CD4-positive, CD25-positive, alpha-beta regulatory T cell (primary cell): Measurements from ENCODE around the gene ACKR3. TPM values are rescaled to one million over a fixed set of nuclear protein-coding genes. Genes with fewer than 3 reads are reported as not detected.

ENCODE experiments used
- ATAC-seq, 2 donors: fragments of 150-1000 bp; cut with Tn5 transposase; one replicate each; pipeline ENCODE4 v1.10.0; 2021; ENCODE audit warnings: low read depth in 2 of 2, moderate number of reproducible peaks in 2 of 2, moderate library complexity in 1 of 2
- DNase-seq, 3 donors: peaks; one replicate each; pipeline versions ENCODE4 v3.0.0 to v3.0.0-alpha.2; 2012 to 2022; ENCODE audit warnings: mixed read lengths in 1 of 3
- H3K27ac ChIP-seq: one replicate; pipeline ENCODE4 v1.7.0; 2013; ENCODE audit warnings: mild to moderate bottlenecking, low read length; ENCODE audit not compliant: insufficient read depth, poor library complexity, severe bottlenecking
- H3K27me3 ChIP-seq: one replicate; pipeline ENCODE4 v1.7.0; 2013; ENCODE audit warnings: low read length; ENCODE audit not compliant: control insufficient read depth, insufficient read depth
- H3K36me3 ChIP-seq: one replicate; pipeline ENCODE4 v1.7.0; 2013; ENCODE audit warnings: mild to moderate bottlenecking, low read length, moderate library complexity; ENCODE audit not compliant: control insufficient read depth, insufficient read depth
- H3K4me1 ChIP-seq: 2 replicates; pipeline ENCODE4 v1.7.0; 2013; ENCODE audit warnings: mild to moderate bottlenecking, low read length; ENCODE audit not compliant: insufficient read depth, control insufficient read depth, poor library complexity, severe bottlenecking
- H3K4me3 ChIP-seq: one replicate; pipeline ENCODE4 v1.7.0; 2013; ENCODE audit warnings: low read depth, mild to moderate bottlenecking, low read length, moderate library complexity
- H3K9me3 ChIP-seq, 2 experiments: 1 replicate in 1 of 2; 2 replicates in 1 of 2; pipeline ENCODE4 v1.7.0; 2013; ENCODE audit warnings: low read length in 2 of 2, mild to moderate bottlenecking in 1 of 2, moderate library complexity in 1 of 2; ENCODE audit not compliant: control insufficient read depth in 2 of 2
- H3K27ac Mint-ChIP-seq, 3 donors: one replicate each; pipeline ENCODE4 v1.8.0; 2020 to 2022; ENCODE audit warnings: mild to moderate bottlenecking in 3 of 3, mixed read lengths in 3 of 3, moderate library complexity in 2 of 3
- H3K27me3 Mint-ChIP-seq: one replicate; pipeline ENCODE4 v1.8.0; 2022; ENCODE audit warnings: mild to moderate bottlenecking, mixed read lengths
- H3K36me3 Mint-ChIP-seq: one replicate; pipeline ENCODE4 v1.8.0; 2020; ENCODE audit warnings: mixed read lengths
- H3K4me1 Mint-ChIP-seq, 4 donors: one replicate each; pipeline ENCODE4 v1.8.0; 2020 to 2022; ENCODE audit warnings: mixed read lengths in 4 of 4, mild to moderate bottlenecking in 1 of 4
- H3K4me3 Mint-ChIP-seq, 4 donors: one replicate each; pipeline ENCODE4 v1.8.0; 2020 to 2022; ENCODE audit warnings: mild to moderate bottlenecking in 4 of 4, mixed read lengths in 4 of 4, moderate library complexity in 3 of 4
- H3K9me3 Mint-ChIP-seq, 7 donors: one replicate each; pipeline ENCODE4 v1.8.0; 2020 to 2022; ENCODE audit warnings: mixed read lengths in 7 of 7, mild to moderate bottlenecking in 3 of 7, moderate library complexity in 2 of 7
- polyA plus RNA-seq, 4 donors: library from polyadenylated mRNA; unstranded; fragments of 300-500 nt; fragmentation: Illumina TruSeq; gene quantifications; one replicate each; pipeline ENCODE4 v1.2.3, GENCODE V29; 2021
- total RNA-seq: library from RNA; stranded (reverse); gene quantifications from one replicate; pipeline ENCODE4 v1.2.3, GENCODE V29; 2022

The ACKR3 gene
- total and polyA plus RNA-seq, 5 donors from 2014 or later: 3.0 to 7.9 (median 4.7) TPM

- H3K4me1 Mint-ChIP-seq: peaks cover 0 to 22% (median 4%) of the 10 kb centered on the region in 4 donors
- no peak overlapping the region for H3K4me3 Mint-ChIP-seq
- H3K27ac Mint-ChIP-seq: no peak overlapping the region
- Histone ChIP-seq H3K27me3 (no peaks in the 10 kb centered on the region), H3K4me3 (no peak overlapping the region), H3K9me3 (no peaks in the 10 kb centered on the region), H3K27ac (no peak overlapping the region), H3K36me3 (no peaks in the 10 kb centered on the region), H3K4me1 (no peaks in the 10 kb centered on the region)
- no peaks in the 10 kb centered on the region for H3K36me3 Mint-ChIP-seq
- DNase-seq: no peak
- no peak for ATAC-seq
- H3K9me3 Mint-ChIP-seq: no peaks in the 10 kb centered on the region
- no peaks in the 10 kb centered on the region for H3K27me3 Mint-ChIP-seq
Observed at GRCh38 chr2:236617796-236618195, 48.2 kb downstream of the ACKR3 start.

DNA sequence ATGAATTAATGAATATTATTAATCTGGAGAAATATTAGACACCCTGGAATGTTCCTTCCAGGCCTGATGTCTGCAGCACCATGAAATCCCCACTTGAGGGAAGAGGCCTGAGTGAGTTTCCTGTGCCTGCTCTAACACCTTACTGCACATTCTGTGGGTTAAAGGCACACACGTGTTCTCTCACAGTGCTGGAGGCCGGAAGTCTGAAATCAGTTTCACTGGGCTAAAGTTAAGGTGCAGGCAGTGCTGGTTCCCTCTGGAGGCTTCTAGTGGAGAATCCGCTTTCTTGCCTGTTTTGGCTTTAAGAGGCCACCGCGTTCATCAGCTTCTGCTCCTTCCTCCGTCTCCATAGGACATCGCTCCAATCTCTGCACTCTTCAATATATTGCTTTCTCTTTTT lies 48.7 kb downstream of the ACKR3 start:
- no peaks in the 10 kb centered on the region for H3K9me3 ChIP-seq
- H3K36me3 Mint-ChIP-seq: no peaks in the 10 kb centered on the region
- H3K27me3 ChIP-seq: no peaks in the 10 kb centered on the region
- DNase-seq (peak in 1 of 3 donors; percentile 47), ATAC-seq (peak in 1 of 2 donors; percentile 38)
- no peaks in the 10 kb centered on the region for H3K36me3 ChIP-seq
- H3K4me3 Mint-ChIP-seq: no peak overlapping the region
- no peak overlapping the region for H3K4me3 ChIP-seq
- H3K27me3 Mint-ChIP-seq: no peaks in the 10 kb centered on the region
- H3K4me1 Mint-ChIP-seq: peaks cover 0 to 22% (median 4%) of the 10 kb centered on the region in 4 donors
- H3K27ac ChIP-seq: no peak overlapping the region
- no peaks in the 10 kb centered on the region for H3K4me1 ChIP-seq
- no peak overlapping the region for H3K27ac Mint-ChIP-seq
- no peaks in the 10 kb centered on the region for H3K9me3 Mint-ChIP-seq

DNA sequence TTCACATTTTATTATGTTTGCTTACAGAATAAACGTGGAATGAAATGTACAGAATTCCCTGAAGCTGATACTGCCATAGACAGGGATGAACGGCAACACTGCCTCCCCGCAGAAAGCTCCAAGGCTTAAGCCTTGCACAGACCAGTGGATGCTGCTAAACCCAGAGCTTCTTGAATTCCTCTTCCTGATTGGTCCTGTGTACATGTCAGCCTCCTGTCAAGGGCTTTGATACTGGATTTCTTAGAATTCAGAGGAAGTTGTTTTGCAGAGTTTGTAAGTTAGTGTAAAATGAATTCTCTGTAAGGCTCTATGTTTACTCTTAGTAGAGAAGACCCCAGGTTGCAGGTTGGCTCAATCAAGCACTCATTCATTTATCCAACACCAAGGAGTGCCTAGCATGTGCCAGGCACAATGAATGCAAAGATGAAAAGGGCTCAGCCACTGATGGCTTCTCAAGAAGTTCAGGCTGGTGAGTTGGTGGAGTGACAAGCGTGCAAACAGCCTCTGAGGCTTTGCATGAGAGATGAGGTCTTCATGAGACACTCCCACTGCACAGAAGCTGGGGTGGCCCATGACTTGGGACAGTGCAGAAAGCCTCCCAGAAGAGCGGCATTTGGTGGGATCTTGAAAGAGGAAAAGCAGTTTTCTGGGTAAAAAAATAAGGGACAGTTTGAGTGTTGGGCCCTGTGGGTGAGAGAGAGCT lies 50.4 kb downstream of the ACKR3 start:
- peaks cover 0 to 22% (median 4%) of the 10 kb centered on the region in 4 donors for H3K4me1 Mint-ChIP-seq
- no peak overlapping the region for H3K4me3 Mint-ChIP-seq
- no peaks in the 10 kb centered on the region for H3K9me3 ChIP-seq
- no peaks in the 10 kb centered on the region for H3K27me3 Mint-ChIP-seq
- no peaks in the 10 kb centered on the region for H3K36me3 Mint-ChIP-seq
- DNase-seq: peak in 1 of 3 donors; percentile 74
- H3K27ac ChIP-seq: no peak overlapping the region
- no peaks in the 10 kb centered on the region for H3K4me1 ChIP-seq
- peak; percentile 60 to 63 for ATAC-seq
- H3K36me3 ChIP-seq: no peaks in the 10 kb centered on the region
- no peaks in the 10 kb centered on the region for H3K27me3 ChIP-seq
- peak overlapping the region in 2 of 3 donors; percentile 57 to 82 for H3K27ac Mint-ChIP-seq
- H3K4me3 ChIP-seq: no peak overlapping the region
- H3K9me3 Mint-ChIP-seq: no peaks in the 10 kb centered on the region

DNA sequence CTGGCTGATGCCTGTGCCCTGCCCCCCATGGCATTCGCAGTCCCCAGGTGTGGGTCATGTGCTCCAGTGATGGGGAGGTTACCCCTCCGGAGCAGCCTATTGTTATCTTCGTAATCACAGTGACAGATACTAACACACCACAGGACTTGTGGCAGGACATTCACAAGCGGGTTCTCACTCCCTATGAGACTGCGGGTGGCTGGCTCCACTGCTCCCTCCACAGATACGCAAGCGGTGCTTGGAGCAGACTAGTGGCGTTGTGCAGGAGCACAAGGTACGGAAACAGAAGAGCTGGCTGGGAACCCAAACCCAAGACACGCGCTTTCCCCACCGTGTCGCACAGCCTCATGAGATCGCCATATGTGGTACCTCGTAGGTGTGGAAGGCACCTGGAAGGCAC lies 52.2 kb downstream of the ACKR3 start:
- no peak overlapping the region for H3K4me3 Mint-ChIP-seq
- Histone ChIP-seq H3K36me3 (no peaks in the 10 kb centered on the region), H3K27me3 (no peaks in the 10 kb centered on the region), H3K4me1 (no peaks in the 10 kb centered on the region), H3K9me3 (no peaks in the 10 kb centered on the region), H3K4me3 (no peak overlapping the region), H3K27ac (no peak overlapping the region)
- H3K36me3 Mint-ChIP-seq: no peaks in the 10 kb centered on the region
- no peaks in the 10 kb centered on the region for H3K9me3 Mint-ChIP-seq
- H3K27me3 Mint-ChIP-seq: no peaks in the 10 kb centered on the region
- H3K4me1 Mint-ChIP-seq: peaks cover 0 to 22% (median 4%) of the 10 kb centered on the region in 4 donors
- DNase-seq: no peak
- ATAC-seq: no peak
- peak overlapping the region in 1 of 3 donors; percentile 85 for H3K27ac Mint-ChIP-seq

DNA sequence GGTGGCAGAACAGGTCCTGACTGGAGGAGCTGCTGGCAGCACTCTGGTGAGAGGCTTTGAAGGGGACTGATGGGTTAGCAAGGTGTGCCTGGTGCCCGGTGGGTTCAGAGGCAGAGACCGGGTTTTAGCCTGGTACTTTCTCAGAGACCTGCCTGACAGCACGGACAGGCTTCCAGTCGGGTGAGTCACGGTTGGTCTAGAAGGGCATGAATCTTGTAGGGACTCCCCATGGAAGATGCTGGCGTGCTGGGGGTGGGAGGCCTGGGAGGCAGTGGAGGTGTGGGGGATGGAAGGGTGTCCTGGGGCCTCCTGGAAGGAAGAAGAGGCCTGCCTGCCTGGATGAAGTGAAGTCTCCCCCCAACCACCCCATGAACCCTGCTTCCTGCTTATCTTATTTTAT lies 52.6 kb downstream of the ACKR3 start:
- Mint-ChIP-seq H3K4me3 (no peak overlapping the region), H3K9me3 (no peaks in the 10 kb centered on the region), H3K27me3 (no peaks in the 10 kb centered on the region), H3K36me3 (no peaks in the 10 kb centered on the region), H3K27ac (peak overlapping the region in 1 of 3 donors; percentile 89), H3K4me1 (peaks cover 0 to 22% (median 4%) of the 10 kb centered on the region in 4 donors)
- H3K36me3 ChIP-seq: no peaks in the 10 kb centered on the region
- no peak overlapping the region for H3K4me3 ChIP-seq
- ATAC-seq: no peak
- DNase-seq: no peak
- no peak overlapping the region for H3K27ac ChIP-seq
- no peaks in the 10 kb centered on the region for H3K4me1 ChIP-seq
- no peaks in the 10 kb centered on the region for H3K9me3 ChIP-seq
- H3K27me3 ChIP-seq: no peaks in the 10 kb centered on the region

DNA sequence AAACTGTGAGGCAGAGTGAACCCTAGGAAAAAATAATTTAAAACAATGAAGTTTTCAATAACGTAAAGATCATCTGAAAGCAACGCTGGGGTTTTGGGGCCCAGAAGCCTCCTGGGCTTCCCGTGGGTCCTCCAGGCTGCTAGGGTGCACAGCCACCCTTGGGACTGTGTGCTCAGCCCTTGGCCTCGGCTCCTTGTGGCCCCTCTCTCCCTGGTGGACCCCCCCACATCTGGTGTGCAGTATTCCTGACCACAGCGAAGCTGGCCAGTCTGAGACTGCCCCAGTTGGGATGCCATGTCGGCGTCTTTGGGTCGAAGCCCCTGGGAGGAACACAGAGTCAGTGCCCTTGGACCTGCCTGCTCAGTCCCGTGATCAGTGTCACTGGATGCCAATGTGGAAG lies 53.0 kb downstream of the ACKR3 start:
- no peak for ATAC-seq
- Mint-ChIP-seq H3K9me3 (no peaks in the 10 kb centered on the region), H3K4me1 (peaks cover 0 to 22% (median 4%) of the 10 kb centered on the region in 4 donors), H3K27me3 (no peaks in the 10 kb centered on the region), H3K36me3 (no peaks in the 10 kb centered on the region), H3K4me3 (no peak overlapping the region), H3K27ac (peak overlapping the region in 1 of 3 donors; percentile 89)
- Histone ChIP-seq H3K36me3 (no peaks in the 10 kb centered on the region), H3K9me3 (no peaks in the 10 kb centered on the region), H3K4me1 (no peaks in the 10 kb centered on the region), H3K4me3 (no peak overlapping the region), H3K27ac (no peak overlapping the region), H3K27me3 (no peaks in the 10 kb centered on the region)
- no peak for DNase-seq

DNA sequence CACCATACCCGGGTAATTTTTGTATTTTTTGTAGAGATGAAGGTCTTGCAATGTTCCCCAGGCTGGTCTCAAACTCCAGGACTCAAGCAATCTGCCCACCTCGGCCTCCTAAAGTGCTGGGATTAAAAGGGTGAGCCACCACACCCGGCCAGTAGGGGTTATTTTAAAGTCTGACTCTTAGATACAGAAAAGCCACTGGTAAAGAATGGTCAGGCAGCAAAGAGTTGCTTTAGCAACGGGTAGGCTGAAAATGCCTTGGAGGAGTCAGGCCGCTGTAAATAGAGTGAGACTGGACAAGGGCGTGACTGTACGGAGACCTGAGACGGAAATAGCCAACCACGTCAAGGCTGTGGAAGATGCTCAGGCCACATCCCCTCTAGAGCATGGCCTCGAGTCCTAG lies 54.2 kb downstream of the ACKR3 start:
- Mint-ChIP-seq H3K4me3 (no peak overlapping the region), H3K9me3 (no peaks in the 10 kb centered on the region), H3K36me3 (no peaks in the 10 kb centered on the region), H3K27me3 (no peaks in the 10 kb centered on the region), H3K4me1 (peaks cover 0 to 22% (median 4%) of the 10 kb centered on the region in 4 donors), H3K27ac (peak overlapping the region in 1 of 3 donors; percentile 31)
- Histone ChIP-seq H3K4me3 (no peak overlapping the region), H3K4me1 (no peaks in the 10 kb centered on the region), H3K9me3 (no peaks in the 10 kb centered on the region), H3K36me3 (no peaks in the 10 kb centered on the region), H3K27ac (no peak overlapping the region), H3K27me3 (no peaks in the 10 kb centered on the region)
- ATAC-seq: no peak
- DNase-seq: no peak

DNA sequence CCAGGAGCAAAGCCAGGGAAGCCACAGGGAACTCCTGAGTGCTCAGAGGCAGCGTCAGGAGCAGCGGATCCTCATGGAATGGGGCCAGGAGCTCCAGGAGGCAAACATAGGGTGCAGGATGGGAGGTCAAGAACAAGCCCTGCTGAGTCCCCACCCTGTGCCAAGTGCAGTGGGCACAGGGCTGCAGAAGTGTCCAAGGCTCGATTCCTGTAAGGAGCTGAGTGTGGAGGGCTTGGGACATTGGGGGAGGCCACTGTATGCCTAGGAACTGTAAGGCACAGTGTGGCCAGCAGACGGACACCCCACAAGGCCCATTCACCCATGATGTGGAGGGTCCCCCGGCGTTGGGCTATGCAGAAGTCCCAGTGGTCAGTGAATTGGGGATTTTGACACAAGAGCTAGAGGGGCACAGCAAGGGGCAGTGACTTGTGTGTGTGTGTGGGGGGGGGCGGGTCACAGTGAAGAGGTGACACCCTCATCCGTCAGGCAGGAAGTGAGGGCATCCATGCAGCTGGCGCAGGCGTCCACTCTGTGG lies 55.6 kb downstream of the ACKR3 start:
- ATAC-seq: no peak
- Histone ChIP-seq H3K27me3 (no peaks in the 10 kb centered on the region), H3K27ac (no peak overlapping the region)

More for the DNA sequence above, 55.6 kb downstream of the ACKR3 start:
- Mint-ChIP-seq H3K36me3 (no peaks in the 10 kb centered on the region), H3K4me1 (peaks cover 0 to 10% (median 2%) of the 10 kb centered on the region in 4 donors), H3K9me3 (no peaks in the 10 kb centered on the region), H3K4me3 (no peak overlapping the region), H3K27ac (no peak overlapping the region), H3K27me3 (no peaks in the 10 kb centered on the region)
- Histone ChIP-seq H3K4me3 (no peak overlapping the region), H3K36me3 (no peaks in the 10 kb centered on the region), H3K4me1 (no peaks in the 10 kb centered on the region), H3K9me3 (no peaks in the 10 kb centered on the region)
- DNase-seq: no peak
